CD4-positive, alpha-beta T cell treated with Interleukin-15 for 4 hours (primary cell): ENCODE results near the gene H2BW1.
"Not testable (repeated sequence)": the region's sequence is repeated elsewhere in the genome, so short reads cannot be mapped to it uniquely, and the experiment has no call there.

ENCODE experiments used
- DNase-seq: peaks from one replicate; pipeline ENCODE4 v3.0.0-alpha.2; 2020; ENCODE audit warnings: low spot score

The H2BW1 gene

GRCh38 chrX:104013606-104014005, at the start of gene H2BW1:
Gene H2BW1, minus strand, starts transcription at chrX:104013708. Its CDS starts 132 bp downstream, at chrX:104013576.
- no peak for DNase-seq

- not testable (repeated sequence) for DNase-seq
Measured at GRCh38 chrX:104062636-104063035, 49.1 kb upstream of the H2BW1 start.

GRCh38 chrX:104054956-104055355, 41.4 kb upstream of the H2BW1 start:
- DNase-seq: not testable (repeated sequence)

GRCh38 chrX:104047171-104047570, 33.7 kb upstream of the H2BW1 start:
- DNase-seq: no peak

- DNase-seq: no peak
Measured at GRCh38 chrX:104045642-104046041, 32.1 kb upstream of the H2BW1 start.

- DNase-seq: no peak
Measured at GRCh38 chrX:104041003-104041402, 27.5 kb upstream of the H2BW1 start.

GRCh38 chrX:104039689-104040505, 26.4 kb upstream of the H2BW1 start, which contains the start of gene H2BW2:
Gene H2BW2, plus strand, starts transcription at chrX:104039956. Its CDS starts 39 bp downstream, at chrX:104039995.
- no peak for DNase-seq

GRCh38 chrX:104018126-104018525, 4.6 kb upstream of the H2BW1 start:
- no peak for DNase-seq

GRCh38 chrX:104015576-104015975, 2.1 kb upstream of the H2BW1 start:
- not testable (repeated sequence) for DNase-seq

GRCh38 chrX:104013158-104013557, 350 bp downstream of the H2BW1 start:
- DNase-seq: no peak

- DNase-seq: no peak
Measured at GRCh38 chrX:104008831-104009230, 4.7 kb downstream of the H2BW1 start.

- no peak for DNase-seq
Measured at GRCh38 chrX:103999234-103999633, 14.3 kb downstream of the H2BW1 start.

GRCh38 chrX:103983508-103983907, 30.0 kb downstream of the H2BW1 start:
- not testable (repeated sequence) for DNase-seq

GRCh38 chrX:103962411-103963278, 50.9 kb downstream of the H2BW1 start, which contains the start of gene TMSB15B:
Gene TMSB15B, plus strand, starts transcription at chrX:103962627.
- not testable (repeated sequence) for DNase-seq
